H1 (cell line): Measurements from ENCODE around the gene KRT83. TPM values are rescaled to one million over a fixed set of nuclear protein-coding genes. Genes with fewer than 3 reads are reported as not detected.

Experiments used
- HDAC2 ChIP-seq, 2 experiments: fragments of 300-600 bp in 1 of 2; sonication (generic) in 1 of 2; IDR thresholded peaks; 2 replicates each; pipeline ENCODE4 v1.6.1; 2011 to 2012; ENCODE audit warnings: low read depth in 2 of 2, low read length in 2 of 2, mild to moderate bottlenecking in 2 of 2, moderate library complexity in 2 of 2, borderline replicate concordance in 1 of 2, inconsistent platforms in 1 of 2
- RAD21 ChIP-seq, 2 experiments: IDR thresholded peaks in 1 of 2; conservative IDR thresholded peaks in 1 of 2; 2 replicates each; pipeline ENCODE4 v1.6.1; 2011; ENCODE audit warnings: low read depth in 2 of 2, low read length in 2 of 2, improper control_type of control experiment in 1 of 2, inconsistent platforms in 1 of 2, mild to moderate bottlenecking in 1 of 2, moderate library complexity in 1 of 2
- polyA plus RNA-seq, 7 experiments: library from polyadenylated mRNA; depleted of rRNA in 3 of 7; stranded (reverse) in 5 of 7; unstranded in 2 of 7; fragments of >200 nt in 5 of 7; fragments of 200-250 nt in 2 of 7; gene quantifications; 1 replicate in 5 of 7; 2 replicates in 1 of 7; 4 replicates in 1 of 7; pipeline versions ENCODE4 v1.2.1 to v1.2.3, GENCODE V29; 2011 to 2013; ENCODE audit warnings: missing spikeins in 2 of 7, mixed read lengths in 2 of 7
- total RNA-seq: library from RNA; stranded (reverse); fragmentation: NEBNext Ultra II Directional; extraction: Animal tissue kit (Norgen Biotek cat#: 25700); gene quantifications from 2 replicates; pipeline ENCODE4 v1.2.1, GENCODE V29; 2021

KRT83 gene
- total and polyA plus RNA-seq, 2 of the 8 experiments (the other 6 are each of a cell fraction or from before 2014, with no cell fraction given), result not detected

- TF ChIP-seq HDAC2 (IDR thresholded peaks at IDR 0.05; ENCODE audit: borderline replicate concordance in 1 of 2, low read depth in 2 of 2, low read length in 2 of 2) (no peak), RAD21 (IDR thresholded peaks at IDR 0.05 in 1 of 2, conservative IDR thresholded peaks at IDR 0.05 in 1 of 2; ENCODE audit: low read depth in 2 of 2, low read length in 2 of 2) (peak; percentile 70 to 80)
- TF ChIP-seq, all 59 proteins: peak for 7
Measured at GRCh38 chr12:52278575-52279421, 42.4 kb downstream of the KRT83 start (continued).
